Frontal cortex (tissue), 4 donors: ENCODE data around the gene CRYBA2. TPM values are rescaled to one million over a fixed set of nuclear protein-coding genes. Genes with fewer than 3 reads are reported as not detected.

Source experiments
- DNase-seq, 2 donors: peaks; one replicate each; pipeline ENCODE4 v3.0.0; 2012; ENCODE audit warnings: low spot score in 2 of 2
- FAIRE-seq: peaks from 2 replicates; lab custom pipeline; 2012; peaks lifted over from hg19 to GRCh38; lab: Jason Lieb, UNC
- total RNA-seq: library from RNA; depleted of rRNA; stranded (reverse); fragments of >200 nt; gene quantifications from one replicate; pipeline ENCODE4 v1.2.3, GENCODE V29; 2014
- donor health status: control.
- donor health status: control.
- donor health status: control.

The CRYBA2 gene
- total RNA-seq, 1 donor from 2014 or later, result not detected

DNA sequence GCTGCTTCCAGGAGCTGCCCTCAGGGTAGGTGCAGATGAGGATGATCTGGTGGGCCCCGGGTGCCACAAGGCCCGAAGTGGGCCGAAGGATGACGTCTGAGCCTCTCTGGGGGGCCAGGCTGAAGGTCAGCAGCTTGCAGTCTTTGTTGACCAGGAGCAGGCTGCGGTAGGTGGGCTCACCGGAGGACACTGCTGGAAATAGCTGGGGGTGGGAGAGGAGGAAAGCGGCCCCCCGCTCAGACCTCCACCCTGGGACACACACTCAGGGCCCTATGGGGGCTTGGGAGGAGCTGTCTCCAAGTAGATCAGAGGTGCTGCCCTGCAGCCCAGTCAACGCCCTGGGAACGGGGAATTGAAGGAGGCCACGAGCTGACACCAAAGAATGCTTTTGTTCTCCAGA, 30.8 kb upstream of the CRYBA2 start:
- DNase-seq (no peak), FAIRE-seq (no peak)

DNA sequence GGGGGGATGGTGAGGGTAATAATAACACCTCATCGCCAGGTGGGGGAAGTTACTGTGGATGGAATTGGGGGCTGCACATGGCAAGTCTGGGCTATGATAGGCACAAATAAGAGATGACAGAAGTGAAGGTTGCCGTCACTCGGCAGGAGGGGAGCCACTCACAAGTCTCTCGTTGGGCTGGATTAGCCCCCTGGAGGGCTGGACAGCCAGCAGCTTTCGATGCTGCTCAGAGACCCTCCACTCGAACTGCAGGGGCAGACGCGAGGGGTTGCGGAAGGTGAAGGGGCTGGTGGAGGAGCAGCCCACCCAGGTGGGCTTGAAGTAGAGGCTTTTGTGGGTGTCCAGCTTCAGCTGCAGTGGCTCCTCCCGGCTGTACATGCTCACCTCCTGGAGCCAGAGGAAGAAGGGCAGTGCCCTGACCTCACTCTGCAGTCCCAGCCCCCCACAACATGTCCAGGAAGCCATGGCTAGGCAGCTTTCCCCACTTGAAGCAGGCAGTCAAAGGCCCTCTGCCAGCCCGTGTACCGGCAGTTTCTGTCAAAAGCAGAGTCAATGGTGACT, 29.9 kb upstream of the CRYBA2 start:
- no peak for DNase-seq
- no peak for FAIRE-seq

DNA sequence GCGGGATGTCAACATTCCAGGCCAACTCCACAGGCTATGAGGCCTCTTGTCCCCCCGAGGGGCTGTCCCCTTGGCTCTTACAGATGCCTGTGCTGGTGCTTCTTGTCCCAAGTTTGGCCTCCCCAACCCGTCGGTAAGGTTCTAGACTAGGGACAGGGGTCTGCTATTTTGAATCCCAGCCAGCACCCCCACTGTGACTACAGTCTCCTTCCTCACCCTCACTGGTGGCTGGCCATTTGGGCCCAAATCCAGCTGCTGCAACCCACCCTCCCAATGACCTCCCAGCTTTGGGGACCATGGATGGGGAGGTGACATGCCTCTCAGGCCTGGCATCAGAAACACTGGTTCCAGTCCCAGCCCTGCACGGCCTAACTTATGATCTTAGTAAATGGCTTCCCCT, 29.4 kb upstream of the CRYBA2 start:
- DNase-seq, result no peak
- FAIRE-seq, result no peak

DNA sequence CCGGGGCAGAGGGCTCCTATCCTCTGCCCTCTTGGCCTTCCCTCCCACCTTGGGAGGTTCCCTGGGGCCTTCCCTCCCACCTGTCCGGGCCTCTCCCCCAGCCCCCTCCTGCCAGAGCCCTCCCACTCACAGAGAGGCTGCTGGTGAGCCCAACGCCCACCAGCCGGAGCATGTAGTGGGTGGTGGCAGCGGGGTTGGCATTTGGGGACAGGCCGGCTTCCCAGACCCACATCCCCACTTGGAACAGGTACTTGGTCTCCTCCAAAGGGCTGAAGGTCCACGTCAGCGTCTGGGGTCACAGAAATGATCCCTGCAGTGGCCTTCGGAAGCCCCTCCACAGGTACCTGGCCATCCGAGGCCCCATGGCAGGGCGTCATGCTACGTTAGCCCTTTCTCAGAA, 28.8 kb upstream of the CRYBA2 start:
- no peak for DNase-seq
- FAIRE-seq, result no peak

DNA sequence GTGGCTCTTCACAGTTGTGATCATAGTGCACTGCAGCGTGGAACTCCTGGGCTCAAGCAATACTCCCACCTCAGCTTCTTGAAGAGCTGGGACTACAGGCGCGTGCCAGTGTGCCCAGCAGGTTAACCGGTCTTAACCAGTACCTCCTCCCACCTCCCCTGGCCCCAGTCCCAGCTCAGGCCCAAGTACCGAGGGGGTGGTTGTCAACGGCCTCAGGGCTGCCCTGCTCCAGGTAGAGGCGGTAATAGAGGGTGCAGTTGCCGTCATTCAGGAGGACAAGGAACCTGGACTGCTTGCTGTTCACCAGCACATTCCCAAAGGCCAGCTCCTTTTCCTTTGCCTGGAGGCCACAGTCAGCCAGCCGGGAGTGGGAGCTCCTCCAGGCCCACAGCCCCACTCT, 28.4 kb upstream of the CRYBA2 start:
- no peak for DNase-seq

DNA sequence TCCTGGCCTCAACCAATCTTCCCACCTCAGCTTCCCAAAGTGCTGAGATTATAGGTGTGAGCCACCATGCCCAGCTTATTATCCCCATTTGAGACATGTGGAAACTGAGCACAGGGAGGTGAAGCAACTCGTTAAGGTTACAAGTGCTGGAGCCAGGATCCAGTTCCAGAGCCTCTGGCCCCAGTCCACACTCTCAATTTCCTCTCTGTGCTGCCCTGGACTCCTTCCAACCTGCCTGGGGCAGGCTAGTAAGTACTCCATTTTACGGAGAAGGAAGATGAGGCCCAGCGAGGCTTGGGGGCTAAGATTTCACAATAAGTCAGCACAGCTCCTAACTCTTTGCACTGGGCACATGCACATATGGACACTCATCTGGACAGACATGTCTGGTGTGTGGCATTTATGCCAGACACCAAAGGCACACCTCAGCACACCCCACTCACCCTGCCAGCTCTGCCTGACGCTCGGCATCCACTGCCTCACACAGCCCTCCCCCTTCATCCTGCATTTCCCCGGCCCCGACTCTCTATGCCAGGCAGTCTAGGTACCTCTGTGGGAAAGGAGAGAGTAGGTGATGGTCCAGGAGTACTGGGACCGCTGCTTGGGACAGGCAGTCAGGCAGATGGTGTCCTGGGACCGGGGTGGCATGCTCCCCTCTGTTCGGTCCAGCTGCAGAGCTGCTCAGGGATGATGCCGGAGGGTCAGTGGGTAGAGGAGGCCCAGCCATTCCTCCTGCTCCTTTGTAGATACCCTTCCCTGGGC, 27.6 kb upstream of the CRYBA2 start:
- DNase-seq, result no peak
- FAIRE-seq, result no peak

More for the DNA sequence above, 28.4 kb upstream of the CRYBA2 start:
- no peak for FAIRE-seq

DNA sequence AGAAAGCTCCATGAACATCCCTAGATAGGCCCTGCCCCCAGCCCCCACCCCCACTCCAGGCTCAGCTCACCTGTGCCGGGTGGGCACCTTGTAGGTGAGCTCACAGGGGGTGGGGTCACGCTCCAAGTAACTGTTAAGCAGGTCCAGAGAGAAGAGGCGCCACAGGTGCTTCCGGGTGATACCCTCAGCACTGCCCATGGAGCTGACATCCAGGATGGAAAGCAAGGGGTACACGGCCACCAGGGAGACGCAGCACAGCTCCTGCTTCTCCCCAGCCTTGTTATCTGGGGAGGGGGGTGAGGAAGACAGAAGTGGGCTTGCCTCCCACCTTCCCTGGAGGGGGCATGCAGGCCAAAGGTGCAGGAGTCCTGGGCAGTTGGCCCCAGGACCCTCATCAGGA, 26.2 kb upstream of the CRYBA2 start:
- FAIRE-seq (no peak), DNase-seq (no peak)

DNA sequence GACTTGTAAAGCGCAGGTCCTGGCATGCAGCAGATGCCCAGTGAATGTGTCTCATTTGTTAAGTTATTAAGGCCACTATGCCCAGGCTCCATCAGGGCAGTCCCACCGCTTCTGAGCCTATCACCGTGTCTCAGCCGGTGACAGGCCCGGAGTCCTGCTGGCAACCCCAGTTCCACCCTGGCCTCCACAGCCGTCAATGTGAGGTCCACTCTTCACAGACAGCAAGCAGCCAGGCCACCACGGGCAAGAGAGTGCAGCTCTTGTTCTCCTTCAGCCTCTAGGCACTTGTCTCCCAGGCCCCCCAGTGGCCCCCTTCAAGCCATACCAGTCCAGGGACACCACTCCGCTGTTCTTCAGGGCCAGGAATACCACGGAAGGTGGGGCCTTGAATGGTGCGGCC, 25.5 kb upstream of the CRYBA2 start:
- no peak for DNase-seq
- no peak for FAIRE-seq

DNA sequence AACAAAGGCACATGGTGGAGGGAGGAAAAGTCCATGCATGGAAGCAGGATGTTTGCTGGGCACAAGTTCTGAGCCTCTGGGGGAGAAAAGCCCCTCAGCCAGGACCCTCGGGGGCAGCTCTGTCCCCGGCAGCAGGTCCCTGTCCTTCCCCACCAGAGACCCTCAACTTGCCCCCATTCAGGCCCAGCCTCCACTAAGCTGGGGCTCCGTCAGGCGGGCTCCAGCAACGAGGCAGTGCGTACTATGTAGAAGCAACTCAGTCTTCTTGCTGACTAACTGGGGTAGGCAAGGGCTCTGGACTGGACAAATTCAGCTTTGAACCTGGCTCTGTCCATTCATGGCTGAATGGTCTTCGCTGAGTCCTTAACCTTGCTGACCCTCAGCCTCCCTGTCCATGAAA, 25.1 kb upstream of the CRYBA2 start:
- DNase-seq (no peak), FAIRE-seq (no peak)

DNA sequence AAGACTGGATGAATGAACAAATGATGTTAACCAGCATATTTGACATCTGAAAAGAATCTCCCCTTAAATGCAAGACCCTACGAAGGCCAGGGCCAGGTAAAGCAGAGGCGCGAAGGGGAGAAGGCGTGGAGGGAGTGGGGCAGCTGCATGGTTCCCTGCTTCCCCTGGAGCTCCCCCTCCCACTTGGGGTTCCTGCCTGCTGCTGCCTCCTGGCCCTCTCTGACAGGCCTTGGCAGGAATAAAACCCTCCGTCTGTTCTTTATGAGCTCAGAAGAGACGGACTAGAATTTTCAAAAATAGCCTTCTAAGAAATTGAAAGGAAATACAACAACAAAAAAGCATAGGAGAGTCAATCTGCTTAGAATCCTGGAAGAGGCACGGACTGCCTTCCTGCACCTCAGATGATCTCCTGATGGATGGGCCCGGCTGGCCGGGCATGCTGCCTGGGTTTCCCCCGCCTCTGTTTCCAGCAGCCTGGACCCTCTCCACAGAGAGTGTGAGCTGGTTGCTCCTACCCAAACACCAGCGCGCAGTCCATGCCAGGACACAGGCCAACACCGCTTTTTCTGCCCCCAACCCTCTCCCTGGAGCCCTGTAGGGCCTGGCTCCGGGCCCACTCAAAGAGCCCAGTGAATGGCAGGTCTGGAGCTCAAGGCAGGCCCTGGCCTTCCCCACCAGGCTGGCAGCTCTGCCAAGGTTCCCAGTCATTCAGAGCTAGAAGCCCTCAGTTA, 24.1 kb upstream of the CRYBA2 start:
- DNase-seq (peak; percentile 43 to 60), FAIRE-seq (no peak)

DNA sequence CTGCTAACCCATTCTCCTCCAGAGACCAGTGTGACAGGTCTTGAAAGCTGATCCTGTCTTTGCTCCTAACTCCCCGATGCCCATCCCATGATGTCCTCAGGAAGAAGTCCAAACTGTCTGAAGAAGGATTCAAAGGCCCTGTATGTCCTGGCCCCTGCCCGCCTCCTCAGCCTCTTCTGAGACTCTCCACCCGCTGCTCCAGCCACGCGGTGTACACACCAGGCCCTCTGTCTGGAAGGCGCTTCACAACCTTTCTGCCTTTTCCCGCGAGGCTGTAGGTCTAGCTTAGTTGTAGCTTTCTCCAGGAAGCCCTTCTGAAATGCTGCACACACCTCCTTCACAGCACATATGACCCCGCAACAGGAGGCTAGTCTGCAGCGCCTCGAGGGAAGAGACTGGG, 23.5 kb upstream of the CRYBA2 start:
- FAIRE-seq, result no peak
- no peak for DNase-seq

DNA sequence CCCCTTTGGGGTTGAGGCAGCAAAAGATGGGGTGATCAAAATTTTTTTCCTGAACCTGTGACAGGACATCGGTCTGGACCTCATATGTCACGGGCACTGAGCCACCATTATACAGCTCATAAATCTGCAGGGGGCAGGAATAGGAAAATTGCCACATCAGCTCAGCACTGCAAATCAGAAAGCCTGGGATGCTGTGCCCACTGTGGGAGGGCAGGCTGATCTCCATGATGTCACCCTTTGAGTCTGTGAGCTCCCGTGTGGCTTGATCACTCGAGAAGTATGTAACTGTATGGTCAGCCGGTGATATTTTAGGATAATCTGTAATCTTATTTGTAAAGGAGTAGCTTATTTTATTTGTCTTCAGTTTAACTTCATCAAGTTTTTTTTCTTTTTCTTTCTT, 17.7 kb upstream of the CRYBA2 start:
- DNase-seq, result no peak
- no peak for FAIRE-seq

DNA sequence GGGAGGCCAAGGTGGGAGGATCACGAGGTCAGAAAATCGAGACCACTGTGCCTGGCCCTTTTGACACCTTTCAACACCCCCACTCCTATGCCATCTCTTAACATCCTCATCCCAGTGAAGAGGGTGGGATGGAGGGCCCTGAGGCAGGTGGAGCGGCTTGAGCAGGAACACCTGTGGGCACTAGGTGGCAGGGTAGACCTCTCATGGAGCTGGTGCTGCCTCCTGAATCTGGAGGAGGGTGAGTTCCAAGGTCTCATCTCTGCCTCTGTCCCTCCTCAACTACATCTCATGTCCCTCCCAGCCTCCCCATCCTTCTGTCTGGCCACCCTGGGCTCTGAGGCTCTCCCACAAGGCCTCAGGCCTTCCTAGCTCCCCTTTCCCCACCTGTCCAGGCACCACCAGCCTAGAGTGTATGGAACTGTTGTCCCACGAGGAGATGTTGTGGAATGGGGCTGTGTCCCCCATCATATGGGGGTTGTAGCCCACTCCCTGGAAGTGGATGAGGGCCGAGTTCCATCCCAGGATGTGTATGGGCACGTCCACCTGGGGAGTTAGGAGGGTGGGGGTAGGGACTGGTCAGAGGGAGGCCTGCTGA, 17.0 kb upstream of the CRYBA2 start:
- FAIRE-seq (no peak), DNase-seq (no peak)

DNA sequence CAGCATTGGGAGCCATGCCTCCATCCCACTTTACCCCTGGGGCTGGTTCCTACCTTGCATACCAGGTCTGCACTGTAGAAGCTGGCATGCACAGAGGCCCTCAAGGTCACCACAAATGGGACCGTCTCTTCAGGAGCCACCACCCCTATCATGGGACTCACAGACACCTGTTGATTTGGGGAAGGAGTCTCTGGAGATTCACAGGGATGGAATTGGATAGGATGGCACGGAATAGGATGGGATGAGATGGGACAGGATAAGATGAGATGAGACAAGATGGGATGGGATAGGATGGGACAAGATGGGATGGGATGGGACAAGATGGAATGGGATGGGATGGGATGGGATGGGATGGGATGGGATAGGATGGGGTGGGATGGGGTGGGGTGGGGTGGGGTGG, 16.1 kb upstream of the CRYBA2 start:
- DNase-seq (no peak), FAIRE-seq (no peak)

DNA sequence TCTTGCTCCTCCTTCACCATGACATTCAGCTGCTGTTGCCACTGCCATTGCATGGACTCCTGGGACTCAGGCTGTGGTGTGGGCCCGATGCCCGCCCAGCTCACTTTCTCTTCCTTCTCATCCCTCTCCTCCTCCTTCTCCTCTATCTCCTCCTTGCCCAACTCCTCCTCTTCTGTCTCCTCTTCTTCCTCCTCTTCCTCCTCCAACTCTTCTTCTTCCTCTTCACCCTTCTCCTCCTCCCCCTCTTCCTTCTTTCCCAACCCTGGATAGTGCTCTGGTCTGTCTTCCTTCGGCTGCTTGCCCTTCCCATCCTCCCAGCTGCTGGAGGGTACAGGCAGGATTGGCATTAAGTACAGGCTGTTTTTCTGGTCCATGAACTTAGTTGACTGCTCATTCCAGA, 10.8 kb upstream of the CRYBA2 start:
- no peak for FAIRE-seq
- no peak for DNase-seq

DNA sequence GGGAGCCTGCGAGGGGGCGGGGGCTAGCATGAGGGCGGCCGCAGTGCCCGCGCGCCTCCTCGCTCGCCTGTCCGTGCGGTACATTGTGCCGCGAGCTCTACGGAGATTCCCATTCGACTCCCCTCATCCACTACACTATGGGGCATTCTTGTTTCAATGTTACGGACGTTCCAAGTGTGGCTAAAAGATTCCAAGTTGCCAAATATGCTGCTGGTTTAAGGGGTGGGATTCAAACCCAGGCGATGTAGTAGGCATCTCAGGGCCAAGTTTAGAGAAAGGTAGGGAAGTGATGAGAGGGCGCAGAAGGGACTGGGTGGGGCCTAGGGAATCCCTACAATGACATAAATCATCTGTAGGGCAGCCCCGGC, 10.0 kb upstream of the CRYBA2 start:
- DNase-seq, result no peak
- FAIRE-seq, result no peak

DNA sequence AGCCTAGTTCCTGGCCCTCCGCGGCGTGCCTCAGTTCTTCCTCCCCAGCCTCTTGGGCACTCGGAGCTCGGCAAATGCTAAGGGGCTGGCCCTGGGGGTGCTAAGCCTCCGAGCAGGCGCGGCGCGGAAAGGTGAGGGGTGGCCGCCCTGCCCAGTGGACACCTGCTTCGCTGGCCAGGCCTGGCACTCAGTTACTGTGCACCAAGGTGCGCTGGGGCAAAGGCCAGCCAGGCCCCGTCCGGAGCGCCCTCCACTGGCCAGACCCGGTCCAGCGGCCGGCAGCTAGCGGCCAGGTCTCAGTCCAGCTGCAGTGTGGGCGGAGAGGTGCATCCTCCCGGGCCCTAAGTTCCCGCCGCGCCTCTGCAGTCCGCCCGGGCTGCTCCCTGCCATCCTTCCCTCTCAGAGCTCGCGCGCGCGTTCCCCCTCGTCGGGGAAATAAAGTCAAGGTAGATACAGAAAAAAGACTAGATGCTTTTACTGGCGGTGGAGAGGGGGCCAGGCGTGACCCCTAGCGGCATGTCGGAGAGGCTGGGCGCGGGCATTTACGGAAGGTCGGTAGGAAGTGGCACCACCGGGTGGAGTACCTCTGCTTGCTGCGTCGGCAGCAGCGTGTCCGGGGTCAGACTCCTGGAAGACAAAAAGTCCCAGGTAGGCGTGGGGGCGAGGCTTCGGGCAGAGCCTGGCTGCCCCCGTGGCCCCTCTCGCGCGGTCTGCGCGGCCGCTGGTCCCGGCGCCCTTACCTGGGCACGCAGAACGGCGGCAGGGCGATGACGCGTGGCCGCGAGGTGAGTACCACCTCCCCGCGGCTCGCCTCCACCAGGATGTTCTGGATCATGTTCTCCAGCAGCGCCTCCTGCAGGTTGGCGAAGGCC, 9.4 kb upstream of the CRYBA2 start:
- FAIRE-seq, result no peak
- DNase-seq, result peak in 1 of 2 donors; percentile 73

DNA sequence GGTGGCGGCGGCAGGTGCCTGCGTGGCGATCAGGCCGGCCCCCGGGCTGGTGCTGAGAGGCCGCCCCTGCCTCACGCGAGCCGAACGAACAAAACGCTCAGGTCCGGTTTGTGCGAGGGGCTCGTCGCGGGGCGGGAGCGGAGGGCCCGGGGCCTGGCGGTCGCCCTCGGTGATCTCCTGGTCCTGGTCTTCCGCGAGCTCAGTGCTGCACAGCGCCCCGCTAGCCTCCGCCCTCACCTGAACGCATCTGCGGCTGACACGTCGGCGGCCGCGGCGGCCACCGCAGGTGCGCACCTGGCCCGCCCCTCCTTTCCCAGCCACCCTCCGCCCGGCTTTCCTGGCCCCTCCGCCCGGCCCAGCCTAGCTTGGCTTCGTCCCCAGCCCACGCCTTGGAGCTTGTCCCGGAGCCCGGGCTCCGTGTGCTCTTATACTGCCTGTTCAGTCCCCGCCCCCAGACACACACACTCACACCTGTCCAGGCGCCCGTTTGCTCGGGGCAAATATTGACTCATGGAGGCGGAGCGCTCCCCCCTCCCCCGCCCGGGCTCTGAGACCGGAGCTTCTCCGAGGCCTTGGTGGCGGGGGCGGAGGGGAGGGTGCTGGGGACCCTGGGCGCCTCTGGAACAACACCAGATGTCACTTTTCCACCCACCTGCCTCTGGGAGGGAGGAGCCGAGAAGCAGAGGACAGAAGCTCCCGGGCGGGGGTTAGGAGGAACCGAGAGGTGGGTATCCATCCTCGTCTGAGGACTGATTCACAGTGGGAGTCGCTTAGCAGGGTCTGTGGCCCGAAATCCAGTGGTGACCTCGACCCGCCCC, 8.6 kb upstream of the CRYBA2 start:
- FAIRE-seq (no peak), DNase-seq (peak in 1 of 2 donors; percentile 65)

DNA sequence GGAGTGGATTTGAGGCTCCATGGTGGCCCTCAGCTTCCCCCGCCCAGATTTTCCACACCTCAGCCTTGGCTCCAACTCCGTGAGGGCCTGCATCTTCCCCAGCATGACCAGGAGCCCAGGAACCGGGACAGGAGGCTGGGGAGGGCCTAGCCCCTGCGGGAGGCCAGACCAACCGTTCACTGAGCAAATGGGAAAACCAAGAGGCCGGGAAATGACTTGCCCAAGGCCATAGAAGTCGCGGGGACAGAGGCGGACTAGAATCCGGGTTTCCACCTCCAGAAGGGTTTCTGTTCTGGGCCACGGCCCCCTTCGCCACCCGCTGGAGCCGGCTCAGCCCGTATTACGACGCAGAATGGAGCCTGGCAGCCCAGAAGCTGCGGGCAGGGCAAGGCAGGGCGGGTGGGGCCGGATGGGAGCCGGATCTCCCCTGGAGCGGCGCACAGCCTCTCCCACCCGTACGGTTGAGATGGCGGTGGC, 7.9 kb upstream of the CRYBA2 start:
- DNase-seq, result no peak
- FAIRE-seq, result no peak
